ENCODE measurements around the gene TJP3.
"Not testable (repeated sequence)": the region's sequence is repeated elsewhere in the genome, so short reads cannot be mapped to it uniquely, and the experiment has no call there.

The TJP3 gene

GRCh38 chr19:3708207-3708931 is at the start of gene TJP3:
Gene TJP3 (plus strand): TSS chr19:3708384. CDS start chr19:3728433, 20,049 bp downstream.
- DNase-seq = no peak

GRCh38 chr19:3658870-3659745 is 49.1 kb upstream of the TJP3 start:
- DNase-seq = no peak

- no peak for DNase-seq
These were observed 48.5 kb upstream of the TJP3 start for GRCh38 chr19:3659746-3660112.

GRCh38 chr19:3660493-3661219 is 47.5 kb upstream of the TJP3 start:
- DNase-seq = no peak

- no peak for DNase-seq
These were observed 46.6 kb upstream of the TJP3 start for GRCh38 chr19:3661284-3662238.

- DNase-seq = no peak
These were observed 44.3 kb upstream of the TJP3 start for GRCh38 chr19:3663838-3664237.

GRCh38 chr19:3664879-3665642 is 43.1 kb upstream of the TJP3 start:
- no peak for DNase-seq

- DNase-seq = peak; percentile 85
These were observed 42.3 kb upstream of the TJP3 start for GRCh38 chr19:3665681-3666544.

GRCh38 chr19:3666545-3666856 is 41.7 kb upstream of the TJP3 start:
- DNase-seq = not testable (repeated sequence)

GRCh38 chr19:3667037-3667638 is 41.0 kb upstream of the TJP3 start:
- no peak for DNase-seq

- no peak for DNase-seq
These were observed 40.4 kb upstream of the TJP3 start for GRCh38 chr19:3667766-3668165.

- DNase-seq = no peak
These were observed 39.7 kb upstream of the TJP3 start for GRCh38 chr19:3668331-3669081.

GRCh38 chr19:3669082-3669946 is 38.9 kb upstream of the TJP3 start:
- no peak for DNase-seq

GRCh38 chr19:3669947-3670795 is 38.0 kb upstream of the TJP3 start:
- no peak for DNase-seq

GRCh38 chr19:3670796-3671679 is 37.1 kb upstream of the TJP3 start:
- peak; percentile 54 for DNase-seq
